ENCODE results near the gene DISP3.

DNA sequence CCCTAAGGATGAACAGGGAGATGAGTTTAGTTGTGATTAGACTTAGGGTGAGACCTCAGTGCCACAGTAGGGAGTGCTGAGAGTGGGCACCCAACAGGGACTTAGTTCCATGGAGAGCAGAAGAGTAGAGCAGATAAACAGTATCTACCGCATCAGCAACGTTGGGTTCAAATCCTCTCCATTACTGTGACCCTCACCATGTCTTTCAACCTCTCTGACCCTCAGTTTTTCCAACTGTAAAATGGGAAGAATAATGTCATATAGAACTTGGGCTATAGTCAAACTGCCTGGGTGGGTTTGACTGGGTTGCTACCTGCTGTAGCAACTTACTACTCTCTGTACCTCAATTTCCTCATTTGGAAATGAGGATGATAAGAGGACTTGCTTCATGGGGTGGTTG is 6.7 kb upstream of the DISP3 start:
- TF ChIP-seq, protein P1, sequence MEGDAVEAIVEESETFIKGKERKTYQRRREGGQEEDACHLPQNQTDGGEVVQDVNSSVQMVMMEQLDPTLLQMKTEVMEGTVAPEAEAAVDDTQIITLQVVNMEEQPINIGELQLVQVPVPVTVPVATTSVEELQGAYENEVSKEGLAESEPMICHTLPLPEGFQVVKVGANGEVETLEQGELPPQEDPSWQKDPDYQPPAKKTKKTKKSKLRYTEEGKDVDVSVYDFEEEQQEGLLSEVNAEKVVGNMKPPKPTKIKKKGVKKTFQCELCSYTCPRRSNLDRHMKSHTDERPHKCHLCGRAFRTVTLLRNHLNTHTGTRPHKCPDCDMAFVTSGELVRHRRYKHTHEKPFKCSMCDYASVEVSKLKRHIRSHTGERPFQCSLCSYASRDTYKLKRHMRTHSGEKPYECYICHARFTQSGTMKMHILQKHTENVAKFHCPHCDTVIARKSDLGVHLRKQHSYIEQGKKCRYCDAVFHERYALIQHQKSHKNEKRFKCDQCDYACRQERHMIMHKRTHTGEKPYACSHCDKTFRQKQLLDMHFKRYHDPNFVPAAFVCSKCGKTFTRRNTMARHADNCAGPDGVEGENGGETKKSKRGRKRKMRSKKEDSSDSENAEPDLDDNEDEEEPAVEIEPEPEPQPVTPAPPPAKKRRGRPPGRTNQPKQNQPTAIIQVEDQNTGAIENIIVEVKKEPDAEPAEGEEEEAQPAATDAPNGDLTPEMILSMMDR (IDR thresholded peaks at IDR 0.05) = no peak
- no peak for TF ChIP-seq POLR2A (IDR thresholded peaks at IDR 0.05)
- TF ChIP-seq EP300 (IDR thresholded peaks at IDR 0.05) = no peak

Data from ovary (tissue), 3 donors.